SH-SY5Y (cell line): ENCODE measurements around the gene PRKRIP1.

Experiments used
- GATA2 ChIP-seq: IDR thresholded peaks from 2 replicates; pipeline ENCODE4 v1.6.1; 2011; ENCODE audit warnings: mild to moderate bottlenecking, low read depth, low read length
- GATA3 ChIP-seq: IDR thresholded peaks from 2 replicates; pipeline ENCODE4 v1.6.1; 2011; ENCODE audit warnings: low read depth, mild to moderate bottlenecking, low read length, moderate library complexity

DNA sequence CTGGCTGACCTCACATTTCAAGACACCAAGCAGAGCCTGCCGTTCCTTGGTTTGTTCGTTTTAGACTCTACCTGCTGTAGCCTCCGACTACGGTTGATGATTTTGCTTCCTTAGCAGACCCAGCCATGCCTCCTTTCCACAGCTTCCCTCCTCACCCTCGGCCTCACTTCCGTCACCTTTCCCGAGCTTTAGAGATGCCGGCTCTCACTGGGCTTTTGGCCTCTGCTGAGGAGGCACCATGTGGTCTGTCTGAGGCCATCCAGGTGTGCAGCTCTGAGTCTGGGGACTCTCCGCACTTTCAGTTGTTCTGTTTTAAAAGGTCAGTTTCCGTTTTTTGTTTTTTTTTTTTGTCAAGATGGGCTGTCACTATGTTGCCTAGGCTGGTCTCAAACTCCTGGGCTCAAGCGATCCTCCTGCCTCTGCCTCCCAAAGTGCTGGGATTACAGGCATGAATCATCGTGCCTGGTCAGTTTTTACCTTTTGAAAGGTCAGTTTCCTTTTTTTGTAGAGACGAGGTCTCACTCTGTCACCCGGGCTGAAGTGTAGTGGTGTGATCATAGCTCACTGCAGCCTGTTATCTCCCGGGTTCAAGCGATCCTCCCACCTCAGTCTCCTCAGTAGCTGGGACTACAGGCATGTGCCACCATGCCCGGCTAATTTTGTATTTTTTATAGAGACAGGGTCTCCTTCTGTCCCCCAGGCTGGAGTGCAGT is 49.0 kb downstream of the PRKRIP1 start:
- TF ChIP-seq GATA2 (no peak), GATA3 (no peak)
